ENCODE measurements around the gene REEP5. TPM values are rescaled to one million over a fixed set of nuclear protein-coding genes. Genes with fewer than 3 reads are reported as not detected.
"Not testable (repeated sequence)": the region's sequence is repeated elsewhere in the genome, so short reads cannot be mapped to it uniquely, and the experiment has no call there.

Gene REEP5
- total RNA-seq, 1 experiment from 2014 or later: 50.5 TPM

DNA sequence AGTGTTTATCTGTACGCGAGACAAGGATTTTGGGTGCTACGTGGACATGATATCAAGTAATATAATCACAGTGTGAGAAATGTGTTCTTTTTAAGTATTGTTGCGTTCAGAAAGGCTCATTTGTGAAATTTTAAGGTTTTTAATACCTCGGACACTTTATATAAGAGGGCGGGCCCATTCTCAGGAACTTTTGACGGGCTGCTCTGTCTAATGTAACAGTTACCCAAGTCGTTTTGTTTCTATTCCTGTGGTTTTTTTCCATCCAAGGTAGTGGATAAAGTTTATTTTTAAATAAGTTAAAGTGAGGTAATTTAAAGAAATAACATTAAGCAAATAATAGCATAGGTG is 60.4 kb downstream of the REEP5 start:
- BruUV-seq (replicated peaks): TSS peak; percentile 66
- peak overlapping the region; percentile 71 for H3K4me3 ChIP-seq (ENCODE audit: low read depth, low read length, poor library complexity, severe bottlenecking)
- H3K36me3 ChIP-seq (ENCODE audit: insufficient read depth, low read length, poor library complexity, severe bottlenecking): peaks cover 38% of the 10 kb centered on the region
- no peaks in the 10 kb centered on the region for H3K9me3 ChIP-seq (ENCODE audit: low read depth, low read length, poor library complexity, severe bottlenecking)
- ChIA-PET CTCF (no interaction called here), POLR2A (ENCODE audit: low non-redundant PET) (interaction anchor here (0.9 kb wide), 1 partner anchor 9 kb away, joined by 3 read pairs; no protein-coding TSS in a partner anchor)
- DNase-seq (ENCODE audit: low spot score): no peak
- H3K27ac ChIP-seq (ENCODE audit: low read depth, low read length, poor library complexity, severe bottlenecking): peak overlapping the region; percentile 88
- peaks cover 16% of the 10 kb centered on the region for H3K4me1 ChIP-seq (ENCODE audit: insufficient read depth, low read length, poor library complexity, severe bottlenecking)
- TF ChIP-seq, protein P1, sequence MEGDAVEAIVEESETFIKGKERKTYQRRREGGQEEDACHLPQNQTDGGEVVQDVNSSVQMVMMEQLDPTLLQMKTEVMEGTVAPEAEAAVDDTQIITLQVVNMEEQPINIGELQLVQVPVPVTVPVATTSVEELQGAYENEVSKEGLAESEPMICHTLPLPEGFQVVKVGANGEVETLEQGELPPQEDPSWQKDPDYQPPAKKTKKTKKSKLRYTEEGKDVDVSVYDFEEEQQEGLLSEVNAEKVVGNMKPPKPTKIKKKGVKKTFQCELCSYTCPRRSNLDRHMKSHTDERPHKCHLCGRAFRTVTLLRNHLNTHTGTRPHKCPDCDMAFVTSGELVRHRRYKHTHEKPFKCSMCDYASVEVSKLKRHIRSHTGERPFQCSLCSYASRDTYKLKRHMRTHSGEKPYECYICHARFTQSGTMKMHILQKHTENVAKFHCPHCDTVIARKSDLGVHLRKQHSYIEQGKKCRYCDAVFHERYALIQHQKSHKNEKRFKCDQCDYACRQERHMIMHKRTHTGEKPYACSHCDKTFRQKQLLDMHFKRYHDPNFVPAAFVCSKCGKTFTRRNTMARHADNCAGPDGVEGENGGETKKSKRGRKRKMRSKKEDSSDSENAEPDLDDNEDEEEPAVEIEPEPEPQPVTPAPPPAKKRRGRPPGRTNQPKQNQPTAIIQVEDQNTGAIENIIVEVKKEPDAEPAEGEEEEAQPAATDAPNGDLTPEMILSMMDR (conservative IDR thresholded peaks at IDR 0.05; ENCODE audit: low read depth, low read length): no peak
- TF ChIP-seq EZH2 (IDR thresholded peaks at IDR 0.05; ENCODE audit: borderline replicate concordance, low read depth, low read length, poor library complexity, severe bottlenecking): no peak
- intact Hi-C loops (cut with micrococcal nuclease; ENCODE audit: unreplicated experiment): no loop called here
- no peaks in the 10 kb centered on the region for H3K27me3 ChIP-seq (replicated peaks; ENCODE audit: insufficient read depth, low read depth, low read length, poor library complexity)

DNA sequence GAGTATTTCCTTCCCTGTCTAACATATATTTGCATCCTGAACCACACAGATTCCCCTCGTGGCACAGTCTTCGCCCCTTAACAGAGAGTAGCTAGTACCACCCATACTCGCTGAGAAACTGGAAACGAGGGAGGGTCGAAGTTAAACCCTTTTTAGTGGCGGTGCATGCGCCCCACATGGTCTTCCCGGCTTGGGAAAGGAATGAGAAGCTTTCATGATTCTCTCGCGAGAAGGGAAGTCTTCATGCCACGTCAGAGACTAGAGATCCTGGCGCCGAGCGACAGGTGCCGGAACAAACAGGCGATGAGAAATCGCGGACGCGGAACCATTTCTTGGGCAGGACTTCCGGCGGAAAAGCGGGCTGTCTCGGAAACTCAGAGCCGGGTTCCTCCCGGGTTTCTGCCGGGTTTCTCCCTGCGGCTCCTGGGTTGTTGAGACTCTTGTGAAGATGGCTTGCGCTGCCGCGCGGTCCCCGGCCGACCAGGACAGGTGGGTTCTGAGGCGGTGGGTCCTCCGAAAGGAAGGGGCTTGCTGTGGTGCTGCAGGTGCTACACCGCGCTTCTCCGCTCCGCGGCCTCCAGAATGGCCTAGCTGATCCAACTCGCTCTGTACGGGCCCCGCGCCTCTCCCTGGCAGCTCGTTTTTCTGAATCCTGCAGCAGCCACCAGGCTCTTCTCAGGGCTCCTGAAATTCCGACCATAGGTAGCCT is 60.9 kb downstream of the REEP5 start, which contains the start of gene SRP19:
TSS of gene SRP19 (plus strand) at position 359 of the 709 bp plus-strand sequence. CDS start at position 449, 90 bp downstream.
- H3K9me3 ChIP-seq (ENCODE audit: low read depth, low read length, poor library complexity, severe bottlenecking): no peaks in the 10 kb centered on the region
- H3K4me1 ChIP-seq (ENCODE audit: insufficient read depth, low read length, poor library complexity, severe bottlenecking): peaks cover 16% of the 10 kb centered on the region
- CTCF ChIA-PET: interaction anchor here (0.8 kb wide), 1 partner anchor 13 kb away, joined by 3 read pairs; no protein-coding TSS in a partner anchor
- POLR2A ChIA-PET (ENCODE audit: low non-redundant PET): interaction anchor here (0.6 to 0.9 kb wide), 2 partner anchors 9 to 113 kb away, joined by 3 to 4 read pairs; no protein-coding TSS in a partner anchor
- TF ChIP-seq, protein P1 (conservative IDR thresholded peaks at IDR 0.05; ENCODE audit: low read depth, low read length): no peak
- TF ChIP-seq EZH2 (IDR thresholded peaks at IDR 0.05; ENCODE audit: borderline replicate concordance, low read depth, low read length, poor library complexity, severe bottlenecking): no peak
- peak; percentile 98 for DNase-seq (ENCODE audit: low spot score)
- intact Hi-C loops (cut with micrococcal nuclease; ENCODE audit: unreplicated experiment): no loop called here
- BruUV-seq (replicated peaks): no TSS peak
- peaks cover 32% of the 10 kb centered on the region for H3K36me3 ChIP-seq (ENCODE audit: insufficient read depth, low read length, poor library complexity, severe bottlenecking)
- H3K27ac ChIP-seq (ENCODE audit: low read depth, low read length, poor library complexity, severe bottlenecking): peak within 1 kb of the TSS; percentile 88
- no peaks in the 10 kb centered on the region for H3K27me3 ChIP-seq (replicated peaks; ENCODE audit: insufficient read depth, low read depth, low read length, poor library complexity)
- H3K4me3 ChIP-seq (ENCODE audit: low read depth, low read length, poor library complexity, severe bottlenecking): peak within 1 kb of the TSS; percentile 71

DNA sequence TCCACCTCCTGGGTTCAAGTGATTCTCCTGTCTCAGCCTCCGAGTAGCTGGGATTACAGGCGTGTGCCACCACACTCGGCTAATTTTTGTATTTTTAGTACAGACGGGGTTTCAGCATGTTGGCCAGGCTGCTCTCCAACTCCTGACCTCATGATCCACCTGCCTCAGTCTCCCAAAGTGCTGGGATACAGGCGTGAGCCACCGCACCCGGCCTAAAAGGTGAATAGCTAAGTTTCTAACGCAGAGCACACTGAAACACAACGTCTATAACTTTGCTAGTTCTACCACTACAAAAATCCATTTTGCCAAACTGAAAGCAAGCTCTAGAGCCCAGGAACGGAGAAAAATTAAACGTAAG is 61.5 kb downstream of the REEP5 start:
- peak overlapping the region; percentile 71 for H3K4me3 ChIP-seq (ENCODE audit: low read depth, low read length, poor library complexity, severe bottlenecking)
- peaks cover 28% of the 10 kb centered on the region for H3K36me3 ChIP-seq (ENCODE audit: insufficient read depth, low read length, poor library complexity, severe bottlenecking)
- TSS peak; percentile 97 for BruUV-seq (replicated peaks)
- intact Hi-C loops (cut with micrococcal nuclease; ENCODE audit: unreplicated experiment); H3K9me3 ChIP-seq (ENCODE audit: low read depth, low read length, poor library complexity, severe bottlenecking); POLR2A ChIA-PET (ENCODE audit: low non-redundant PET); DNase-seq (ENCODE audit: low spot score); H3K27me3 ChIP-seq (replicated peaks; ENCODE audit: insufficient read depth, low read depth, low read length, poor library complexity): not testable (repeated sequence)
- H3K27ac ChIP-seq (ENCODE audit: low read depth, low read length, poor library complexity, severe bottlenecking): peak overlapping the region; percentile 88
- peaks cover 16% of the 10 kb centered on the region for H3K4me1 ChIP-seq (ENCODE audit: insufficient read depth, low read length, poor library complexity, severe bottlenecking)
- CTCF ChIA-PET: interaction anchor here (0.8 kb wide), 1 partner anchor 12 kb away, joined by 3 read pairs; no protein-coding TSS in a partner anchor
